Esophagus squamous epithelium (tissue), 4 donors: Measurements from ENCODE around the gene CCDC134.
"Not testable (repeated sequence)": the region's sequence is repeated elsewhere in the genome, so short reads cannot be mapped to it uniquely, and the experiment has no call there.

ENCODE experiments used
- POLR2A ChIP-seq, 4 donors: fragments of 450-650 bp; IDR thresholded peaks; one replicate each; pipeline ENCODE4 v1.6.1; 2017; ENCODE audit warnings: antibody characterized with exemption in 4 of 4, mild to moderate bottlenecking in 4 of 4, moderate library complexity in 3 of 4
- TF ChIP-seq, protein P1 (sequence below), 6 experiments: fragments of 450-650 bp in 4 of 6; fragments of 200-600 bp in 2 of 6; sonication (generic) in 2 of 6; IDR thresholded peaks; one replicate each; pipeline ENCODE4 v1.5.1; 2016 to 2019; ENCODE audit warnings: antibody characterized with exemption in 6 of 6, mild to moderate bottlenecking in 4 of 6, moderate library complexity in 4 of 6

DNA sequence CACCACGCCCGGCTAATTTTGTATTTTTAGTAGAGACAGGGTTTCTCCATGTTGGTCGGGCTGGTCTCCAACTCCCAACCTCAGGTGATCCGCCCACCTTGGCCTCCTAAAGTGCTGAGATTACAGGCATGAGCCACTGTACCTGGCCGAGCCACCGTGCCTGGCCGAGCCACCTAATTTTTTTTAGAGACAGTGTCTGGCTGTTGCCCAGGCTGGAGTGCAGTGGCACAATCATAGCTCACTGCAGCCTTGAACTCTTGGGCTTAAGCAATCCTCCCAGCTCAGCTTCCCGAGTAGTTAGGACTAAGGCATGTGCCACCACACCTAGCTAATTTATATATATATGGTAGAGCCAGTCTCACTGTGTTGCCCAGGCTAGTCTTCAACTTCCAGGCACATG is 35.0 kb downstream of the CCDC134 start:
- TF ChIP-seq, protein P1, sequence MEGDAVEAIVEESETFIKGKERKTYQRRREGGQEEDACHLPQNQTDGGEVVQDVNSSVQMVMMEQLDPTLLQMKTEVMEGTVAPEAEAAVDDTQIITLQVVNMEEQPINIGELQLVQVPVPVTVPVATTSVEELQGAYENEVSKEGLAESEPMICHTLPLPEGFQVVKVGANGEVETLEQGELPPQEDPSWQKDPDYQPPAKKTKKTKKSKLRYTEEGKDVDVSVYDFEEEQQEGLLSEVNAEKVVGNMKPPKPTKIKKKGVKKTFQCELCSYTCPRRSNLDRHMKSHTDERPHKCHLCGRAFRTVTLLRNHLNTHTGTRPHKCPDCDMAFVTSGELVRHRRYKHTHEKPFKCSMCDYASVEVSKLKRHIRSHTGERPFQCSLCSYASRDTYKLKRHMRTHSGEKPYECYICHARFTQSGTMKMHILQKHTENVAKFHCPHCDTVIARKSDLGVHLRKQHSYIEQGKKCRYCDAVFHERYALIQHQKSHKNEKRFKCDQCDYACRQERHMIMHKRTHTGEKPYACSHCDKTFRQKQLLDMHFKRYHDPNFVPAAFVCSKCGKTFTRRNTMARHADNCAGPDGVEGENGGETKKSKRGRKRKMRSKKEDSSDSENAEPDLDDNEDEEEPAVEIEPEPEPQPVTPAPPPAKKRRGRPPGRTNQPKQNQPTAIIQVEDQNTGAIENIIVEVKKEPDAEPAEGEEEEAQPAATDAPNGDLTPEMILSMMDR (IDR thresholded peaks at IDR 0.05) = not testable (repeated sequence)
- TF ChIP-seq POLR2A (IDR thresholded peaks at IDR 0.05) = not testable (repeated sequence)
